ENCODE data around the gene CCNI.

- TF ChIP-seq EZH2 (IDR thresholded peaks at IDR 0.05) (no peak), EZH2phosphoT487 (IDR thresholded peaks at IDR 0.05) (no peak)
- TF ChIP-seq, protein P1, sequence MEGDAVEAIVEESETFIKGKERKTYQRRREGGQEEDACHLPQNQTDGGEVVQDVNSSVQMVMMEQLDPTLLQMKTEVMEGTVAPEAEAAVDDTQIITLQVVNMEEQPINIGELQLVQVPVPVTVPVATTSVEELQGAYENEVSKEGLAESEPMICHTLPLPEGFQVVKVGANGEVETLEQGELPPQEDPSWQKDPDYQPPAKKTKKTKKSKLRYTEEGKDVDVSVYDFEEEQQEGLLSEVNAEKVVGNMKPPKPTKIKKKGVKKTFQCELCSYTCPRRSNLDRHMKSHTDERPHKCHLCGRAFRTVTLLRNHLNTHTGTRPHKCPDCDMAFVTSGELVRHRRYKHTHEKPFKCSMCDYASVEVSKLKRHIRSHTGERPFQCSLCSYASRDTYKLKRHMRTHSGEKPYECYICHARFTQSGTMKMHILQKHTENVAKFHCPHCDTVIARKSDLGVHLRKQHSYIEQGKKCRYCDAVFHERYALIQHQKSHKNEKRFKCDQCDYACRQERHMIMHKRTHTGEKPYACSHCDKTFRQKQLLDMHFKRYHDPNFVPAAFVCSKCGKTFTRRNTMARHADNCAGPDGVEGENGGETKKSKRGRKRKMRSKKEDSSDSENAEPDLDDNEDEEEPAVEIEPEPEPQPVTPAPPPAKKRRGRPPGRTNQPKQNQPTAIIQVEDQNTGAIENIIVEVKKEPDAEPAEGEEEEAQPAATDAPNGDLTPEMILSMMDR (IDR thresholded peaks at IDR 0.05): no peak
These were observed 60.4 kb downstream of the CCNI start for GRCh38 chr4:77015390-77015789.

Data from neural progenitor cell (in vitro differentiated cells).